Left lung (tissue), 10 donors: ENCODE measurements around the gene ABCG2. TPM values are rescaled to one million over a fixed set of nuclear protein-coding genes. Genes with fewer than 3 reads are reported as not detected.
"Not testable (repeated sequence)": the region's sequence is repeated elsewhere in the genome, so short reads cannot be mapped to it uniquely, and the experiment has no call there.

Experiments
- ATAC-seq: fragments of 200-7000 bp; cut with Tn5 transposase; one replicate; pipeline ENCODE4 v1.9.1; 2020; ENCODE audit warnings: moderate library complexity
- DNase-seq, 4 donors: peaks; one replicate each; pipeline ENCODE4 v3.0.0-alpha.2; 2013 to 2020
- H3K27ac ChIP-seq, 2 donors: fragments of 200-600 bp; sonication (generic) in 1 of 2; one replicate each; pipeline versions ENCODE4 v1.5.0 to v1.8.0; 2020 to 2021
- H3K27me3 ChIP-seq, 2 donors: fragments of 200-600 bp; sonication (generic) in 1 of 2; one replicate each; pipeline versions ENCODE4 v1.5.0 to v1.8.0; 2020 to 2021
- H3K36me3 ChIP-seq, 2 donors: fragments of 200-600 bp; sonication (generic) in 1 of 2; one replicate each; pipeline versions ENCODE4 v1.5.0 to v1.8.0; 2020 to 2021
- H3K4me1 ChIP-seq, 2 donors: fragments of 200-600 bp; one replicate each; pipeline ENCODE4 v1.8.0; 2021
- H3K4me3 ChIP-seq, 2 donors: fragments of 200-600 bp; sonication (generic) in 1 of 2; one replicate each; pipeline versions ENCODE4 v1.5.0 to v1.8.0; 2020 to 2021; ENCODE audit warnings: mild to moderate bottlenecking in 1 of 2
- H3K9me3 ChIP-seq, 2 donors: fragments of 200-600 bp; sonication (generic) in 1 of 2; one replicate each; pipeline versions ENCODE4 v1.5.0 to v1.8.0; 2020 to 2021
- CTCF ChIP-seq, 2 donors: fragments of 200-600 bp; sonication (generic) in 1 of 2; IDR thresholded peaks; one replicate each; pipeline versions ENCODE4 v1.5.0 to v1.8.0; 2021; ENCODE audit warnings: antibody characterized with exemption in 2 of 2
- intact Hi-C, 2 donors: fragments of 100-400 bp; cut with DNase I; formaldehyde crosslinking; loops; one replicate each; pipeline versions ENCODE4 v1.11.2 to v1.14.2; 2022
- polyA plus RNA-seq, 6 donors: library from polyadenylated mRNA; unstranded; fragments of 120-200 nt; gene quantifications; one replicate each; pipeline ENCODE4 v1.2.1, GENCODE V29; 2013; ENCODE audit not compliant: insufficient read length in 6 of 6
- total RNA-seq, 2 donors: library from RNA; stranded (reverse); fragmentation: NEBNext Ultra II Directional; extraction: Animal tissue kit (Norgen Biotek cat#: 25700); gene quantifications; one replicate each; pipeline ENCODE4 v1.2.1, GENCODE V29; 2021
- donor health status: DM: no; HTN: yes; CAD: no.
- donor health status: DM: no; HTN: no; CAD: no.

Gene ABCG2
- total and polyA plus RNA-seq, 8 donors: 5.1 to 23.5 (median 16.8) TPM

GRCh38 chr4:88110826-88111225 is 47.6 kb downstream of the ABCG2 start:
- no peak for TF ChIP-seq CTCF (IDR thresholded peaks at IDR 0.05)
- Histone ChIP-seq H3K9me3 (no peaks in the 10 kb centered on the region), H3K27ac (no peak overlapping the region), H3K4me1 (peaks cover 0 to 7% of the 10 kb centered on the region in 2 donors), H3K36me3 (no peaks in the 10 kb centered on the region), H3K4me3 (no peak overlapping the region), H3K27me3 (no peaks in the 10 kb centered on the region)
- intact Hi-C loops: no loop called here
- ATAC-seq: no peak
- DNase-seq: no peak

GRCh38 chr4:88109123-88109881 is 49.1 kb downstream of the ABCG2 start:
- no peak for ATAC-seq
- no peak for TF ChIP-seq CTCF (IDR thresholded peaks at IDR 0.05)
- DNase-seq: no peak

GRCh38 chr4:88108747-88109122 is 49.7 kb downstream of the ABCG2 start:
- H3K36me3 ChIP-seq: no peaks in the 10 kb centered on the region
- H3K27me3 ChIP-seq: no peaks in the 10 kb centered on the region
- ATAC-seq (no peak), DNase-seq (no peak)
- no peak overlapping the region for H3K4me3 ChIP-seq
- peaks cover 0 to 7% of the 10 kb centered on the region in 2 donors for H3K4me1 ChIP-seq
- intact Hi-C loops: no loop called here
- no peak overlapping the region for H3K27ac ChIP-seq
- TF ChIP-seq CTCF (IDR thresholded peaks at IDR 0.05): no peak
- H3K9me3 ChIP-seq: no peaks in the 10 kb centered on the region

More at GRCh38 chr4:88109123-88109881, 49.1 kb downstream of the ABCG2 start:
- peaks cover 0 to 7% of the 10 kb centered on the region in 2 donors for H3K4me1 ChIP-seq
- no peaks in the 10 kb centered on the region for H3K36me3 ChIP-seq
- H3K9me3 ChIP-seq: no peaks in the 10 kb centered on the region
- H3K27me3 ChIP-seq: no peaks in the 10 kb centered on the region
- H3K4me3 ChIP-seq: no peak overlapping the region
- H3K27ac ChIP-seq: no peak overlapping the region
- intact Hi-C loops: no loop called here

- ATAC-seq, H3K27me3 ChIP-seq, H3K36me3 ChIP-seq, DNase-seq, H3K4me1 ChIP-seq, H3K27ac ChIP-seq, H3K9me3 ChIP-seq, H3K4me3 ChIP-seq, intact Hi-C loops: not testable (repeated sequence)
Measured at GRCh38 chr4:88108108-88108465, 50.4 kb downstream of the ABCG2 start.

GRCh38 chr4:88107406-88108107 is 50.9 kb downstream of the ABCG2 start:
- no peaks in the 10 kb centered on the region for H3K27me3 ChIP-seq
- no peak for TF ChIP-seq CTCF (IDR thresholded peaks at IDR 0.05)
- H3K4me1 ChIP-seq: peaks cover 0 to 7% of the 10 kb centered on the region in 2 donors
- no peaks in the 10 kb centered on the region for H3K36me3 ChIP-seq
- H3K4me3 ChIP-seq: no peak overlapping the region
- ATAC-seq (peak; percentile 71), DNase-seq (peak in 1 of 4 donors; percentile 4)
- no peak overlapping the region for H3K27ac ChIP-seq
- intact Hi-C loops: no loop called here
- no peaks in the 10 kb centered on the region for H3K9me3 ChIP-seq
